GM12864 (cell line): ENCODE measurements around the gene CLEC10A.

Experiments used
- DNase-seq: peaks from one replicate; pipeline ENCODE4 v3.0.0-alpha.2; 2011; ENCODE audit warnings: low read depth
- H3K4me3 ChIP-seq: 2 replicates; pipeline ENCODE4 v1.5.1; 2011; ENCODE audit warnings: mild to moderate bottlenecking, low read depth, low read length, control low read depth
- TF ChIP-seq, protein P1 (sequence below): IDR thresholded peaks from 2 replicates; pipeline ENCODE4 v1.5.1; 2011; ENCODE audit warnings: low read depth, mild to moderate bottlenecking, moderate library complexity, low read length, control low read depth, inconsistent platforms; ENCODE audit errors: missing control alignments

Gene CLEC10A

DNA sequence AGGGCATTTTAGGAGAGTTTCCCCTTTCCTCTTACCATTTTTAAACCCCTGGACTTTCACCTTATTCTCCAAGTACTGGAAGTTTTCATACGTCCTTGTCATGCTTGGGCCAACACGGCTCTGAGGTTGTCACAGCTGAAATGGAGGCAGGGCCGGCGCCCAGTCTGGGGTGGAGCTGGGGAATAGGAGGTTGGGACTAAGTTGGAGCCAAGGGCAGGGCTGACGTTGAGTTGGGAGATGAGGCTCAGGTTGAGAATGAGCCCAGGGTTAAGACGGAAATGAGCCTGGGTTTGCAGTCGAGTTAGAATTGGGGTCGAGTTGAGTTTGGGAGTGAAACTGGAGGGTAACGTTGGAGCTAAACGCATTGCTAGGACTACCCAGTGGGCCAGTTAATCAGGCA, 1.3 kb downstream of the CLEC10A start:
- TF ChIP-seq, protein P1, sequence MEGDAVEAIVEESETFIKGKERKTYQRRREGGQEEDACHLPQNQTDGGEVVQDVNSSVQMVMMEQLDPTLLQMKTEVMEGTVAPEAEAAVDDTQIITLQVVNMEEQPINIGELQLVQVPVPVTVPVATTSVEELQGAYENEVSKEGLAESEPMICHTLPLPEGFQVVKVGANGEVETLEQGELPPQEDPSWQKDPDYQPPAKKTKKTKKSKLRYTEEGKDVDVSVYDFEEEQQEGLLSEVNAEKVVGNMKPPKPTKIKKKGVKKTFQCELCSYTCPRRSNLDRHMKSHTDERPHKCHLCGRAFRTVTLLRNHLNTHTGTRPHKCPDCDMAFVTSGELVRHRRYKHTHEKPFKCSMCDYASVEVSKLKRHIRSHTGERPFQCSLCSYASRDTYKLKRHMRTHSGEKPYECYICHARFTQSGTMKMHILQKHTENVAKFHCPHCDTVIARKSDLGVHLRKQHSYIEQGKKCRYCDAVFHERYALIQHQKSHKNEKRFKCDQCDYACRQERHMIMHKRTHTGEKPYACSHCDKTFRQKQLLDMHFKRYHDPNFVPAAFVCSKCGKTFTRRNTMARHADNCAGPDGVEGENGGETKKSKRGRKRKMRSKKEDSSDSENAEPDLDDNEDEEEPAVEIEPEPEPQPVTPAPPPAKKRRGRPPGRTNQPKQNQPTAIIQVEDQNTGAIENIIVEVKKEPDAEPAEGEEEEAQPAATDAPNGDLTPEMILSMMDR, result no peak
- no peak overlapping the region for H3K4me3 ChIP-seq
- no peak for DNase-seq

DNA sequence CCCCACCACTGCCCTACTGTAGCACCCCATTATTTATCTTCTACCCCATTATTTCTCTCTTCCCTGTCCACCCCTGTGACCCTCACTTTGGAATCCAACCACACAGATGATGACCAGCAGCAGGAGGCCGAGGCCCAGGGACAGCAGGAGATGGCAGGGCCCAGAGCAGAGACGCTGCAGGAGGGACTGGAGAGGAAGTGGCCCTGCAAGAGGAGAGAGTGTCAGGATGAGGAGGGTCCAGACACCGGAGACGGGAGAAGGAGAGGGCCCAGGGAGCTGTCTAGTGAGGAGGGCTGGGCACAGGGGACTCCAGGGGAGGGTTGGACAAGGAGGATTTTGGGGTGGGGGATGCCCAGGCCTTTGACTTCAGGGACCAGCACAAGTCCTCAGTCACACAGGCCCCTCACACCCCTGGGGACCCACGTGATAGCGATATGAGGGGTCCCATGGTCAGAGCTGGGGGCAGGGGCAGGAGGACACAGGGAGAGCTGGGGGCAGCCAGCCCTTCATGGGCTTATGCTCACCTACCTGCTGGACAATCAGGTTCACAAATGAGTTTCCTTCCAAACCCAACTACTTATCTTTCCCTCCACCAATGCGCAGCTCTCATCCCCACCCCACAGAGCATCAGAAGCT, 2.0 kb downstream of the CLEC10A start:
- DNase-seq, result no peak
- H3K4me3 ChIP-seq, result no peak overlapping the region
- TF ChIP-seq, protein P1, result no peak

DNA sequence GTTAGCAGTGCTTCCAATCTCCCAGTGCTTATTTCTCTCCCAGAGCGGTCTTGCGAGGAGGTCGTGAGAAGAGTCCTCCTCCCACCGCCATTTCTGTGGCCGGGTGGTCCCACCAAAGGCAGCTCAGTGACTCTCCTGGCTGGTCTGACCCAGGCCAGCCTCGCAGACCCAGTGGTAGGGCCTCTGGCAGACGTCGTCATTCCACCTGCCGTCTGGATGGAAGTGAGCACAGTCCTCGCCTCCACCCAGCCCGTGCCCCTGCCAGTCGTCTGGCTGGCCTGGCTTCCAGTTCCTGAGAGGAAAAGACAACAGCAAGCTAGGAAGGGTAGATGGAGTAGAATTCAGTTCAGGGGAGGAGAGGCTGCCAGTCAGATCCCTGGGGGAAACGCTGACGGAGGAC, 5.1 kb downstream of the CLEC10A start:
- no peak overlapping the region for H3K4me3 ChIP-seq
- TF ChIP-seq, protein P1, result no peak
- DNase-seq, result no peak

DNA sequence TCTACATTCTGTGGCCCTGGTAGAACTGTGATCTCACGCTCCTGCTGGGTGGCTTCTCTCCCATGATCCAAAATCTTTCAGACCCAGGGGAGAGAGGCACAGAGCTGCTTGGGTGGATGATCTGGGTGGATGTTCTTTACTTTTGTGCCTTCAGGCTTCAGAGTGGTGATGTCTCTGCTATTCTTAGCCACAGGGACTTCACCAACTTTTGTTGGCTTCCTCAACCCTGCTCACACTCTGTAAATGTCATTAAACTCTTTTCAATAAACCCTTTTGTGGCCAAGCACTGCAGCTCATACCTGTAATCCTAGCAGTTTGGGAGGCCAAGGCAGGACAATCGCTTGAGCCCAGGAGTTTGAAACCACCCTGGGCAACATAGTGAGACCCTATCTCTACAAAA, 7.6 kb downstream of the CLEC10A start:
- no peak overlapping the region for H3K4me3 ChIP-seq
- no peak for DNase-seq
- TF ChIP-seq, protein P1, result no peak

DNA sequence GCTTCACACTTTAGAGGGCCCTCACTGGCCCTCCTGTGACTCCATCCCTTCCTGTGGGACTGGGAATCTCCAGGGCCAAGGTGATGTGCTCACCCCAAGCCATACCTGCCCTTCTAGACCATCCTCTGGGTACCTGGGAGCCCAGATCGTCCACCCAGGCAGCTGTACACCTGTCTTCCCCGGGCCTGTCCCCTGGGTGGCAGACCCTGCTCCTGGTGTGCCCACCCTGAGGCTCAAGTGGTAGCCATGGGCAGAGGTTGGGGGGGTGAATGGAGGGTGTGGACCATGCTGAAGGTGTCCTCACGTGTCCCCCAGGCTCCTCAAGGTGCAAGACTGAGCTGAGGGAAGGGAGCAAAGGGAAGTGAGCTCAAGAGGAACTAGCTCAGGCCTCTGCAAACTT, 9.3 kb downstream of the CLEC10A start:
- no peak for DNase-seq
- TF ChIP-seq, protein P1, result no peak

DNA sequence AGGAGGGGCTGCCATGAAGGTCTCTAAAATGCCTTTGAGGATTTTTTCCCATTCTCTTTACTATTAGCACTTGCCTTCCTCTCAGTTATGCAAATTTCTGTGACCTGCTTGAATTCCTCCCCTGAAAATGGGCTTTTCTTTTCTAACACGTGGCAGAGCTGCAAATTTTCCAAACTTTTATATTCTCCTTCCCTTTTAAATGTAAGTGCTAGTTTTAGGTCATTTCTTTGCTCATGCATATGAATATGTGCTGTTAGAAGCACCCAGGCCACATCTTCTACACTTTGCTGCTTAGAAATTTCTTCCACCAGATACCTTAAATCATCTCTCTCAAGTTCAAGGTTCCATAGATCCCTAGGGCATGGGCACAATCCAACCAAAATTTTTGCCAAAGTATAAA, 11.8 kb downstream of the CLEC10A start:
- no peak for DNase-seq
- TF ChIP-seq, protein P1, result no peak
- no peak overlapping the region for H3K4me3 ChIP-seq

More for the DNA sequence above, 9.3 kb downstream of the CLEC10A start:
- no peak overlapping the region for H3K4me3 ChIP-seq

DNA sequence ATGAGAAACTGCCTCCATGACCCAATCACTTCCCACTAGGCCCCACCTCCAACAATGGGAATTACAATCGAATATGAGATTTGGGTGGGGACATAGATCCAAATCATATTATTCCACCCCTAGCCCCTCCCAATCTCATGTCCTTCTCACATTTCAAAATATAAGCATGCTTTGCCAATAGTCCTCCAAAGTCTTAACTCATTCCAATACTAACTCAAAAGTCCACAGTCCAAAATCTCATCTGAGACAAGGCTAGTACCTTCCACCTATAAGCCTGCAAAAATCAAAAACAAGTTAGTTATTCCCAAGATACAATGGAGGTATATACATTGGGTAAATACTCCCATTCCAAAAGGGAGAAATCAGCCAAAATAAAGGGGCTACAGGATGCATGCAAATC, 12.9 kb downstream of the CLEC10A start:
- H3K4me3 ChIP-seq, result no peak overlapping the region
- TF ChIP-seq, protein P1, result no peak
- DNase-seq, result no peak
